H1 (cell line): ENCODE results near the gene COL6A2. TPM values are rescaled to one million over a fixed set of nuclear protein-coding genes. Genes with fewer than 3 reads are reported as not detected.

Experiments
- CTCF ChIA-PET: fragments of 300-600 bp; sonication (Branson Sonifier 250); formaldehyde crosslinking; loops from one replicate; lab custom pipeline; 2021; ENCODE audit not compliant: partially characterized antibody; lab: Charles Lee
- POLR2A ChIA-PET: fragments of 300-600 bp; sonication (Branson Sonifier 250); formaldehyde crosslinking; loops from one replicate; lab custom pipeline; 2021; ENCODE audit warnings: inconsistent platforms; ENCODE audit not compliant: partially characterized antibody; lab: Charles Lee
- DNase-seq, 2 experiments: peaks; one replicate each; pipeline versions ENCODE4 v3.0.0 to v3.0.0-alpha.2; 2010 to 2022; ENCODE audit warnings: low spot score in 2 of 2, low read depth in 1 of 2, mixed read lengths in 1 of 2
- FAIRE-seq: peaks from 2 replicates; lab custom pipeline; 2011; peaks lifted over from hg19 to GRCh38; lab: Jason Lieb, UNC
- H2AFZ ChIP-seq: 2 replicates; pipeline ENCODE4 v1.8.1; 2012; ENCODE audit warnings: low read length, inconsistent platforms
- H2AK5ac ChIP-seq: 2 replicates; pipeline ENCODE4 v1.6.1; 2013; ENCODE audit warnings: low read depth, low read length
- H2BK120ac ChIP-seq: replicated peaks from 2 replicates; pipeline ENCODE3; 2013; ENCODE audit warnings: low read depth, low read length, inconsistent platforms
- H2BK12ac ChIP-seq: 2 replicates; pipeline ENCODE4 v1.6.1; 2013; ENCODE audit warnings: low read depth, low read length
- H2BK15ac ChIP-seq: 2 replicates; pipeline ENCODE4 v1.6.1; 2013; ENCODE audit warnings: low read length
- H2BK20ac ChIP-seq: 2 replicates; pipeline ENCODE4 v1.6.1; 2013; ENCODE audit warnings: low read length
- H2BK5ac ChIP-seq: 2 replicates; pipeline ENCODE4 v1.6.1; 2013; ENCODE audit warnings: low read depth, low read length
- H3K14ac ChIP-seq: 2 replicates; pipeline ENCODE4 v1.6.1; 2013; ENCODE audit warnings: inconsistent platforms; ENCODE audit not compliant: insufficient read length
- H3K18ac ChIP-seq: 2 replicates; pipeline ENCODE4 v1.6.1; 2013; ENCODE audit warnings: low read length; ENCODE audit errors: extremely low read depth
- H3K23ac ChIP-seq: 2 replicates; pipeline ENCODE4 v1.6.1; 2013; ENCODE audit warnings: inconsistent platforms; ENCODE audit not compliant: insufficient read length
- H3K23me2 ChIP-seq: 2 replicates; pipeline ENCODE4 v1.6.1; 2013; ENCODE audit warnings: low read depth, low read length
- H3K27ac ChIP-seq: 2 replicates; pipeline ENCODE4 v1.6.1; 2011; ENCODE audit warnings: low read depth, low read length, inconsistent platforms
- H3K27me3 ChIP-seq, 4 experiments: replicated peaks in 1 of 4; 1 replicate in 1 of 4; 2 replicates in 3 of 4; pipeline versions ENCODE4 v1.6.1 to v1.8.1; 2011 to 2013; ENCODE audit warnings: low read length in 3 of 4, mild to moderate bottlenecking in 3 of 4, inconsistent platforms in 2 of 4, mixed read lengths in 2 of 4, moderate library complexity in 1 of 4; ENCODE audit not compliant: control insufficient read depth in 3 of 4, insufficient read depth in 3 of 4; ENCODE audit errors: extremely low read depth in 1 of 4
- H3K36me3 ChIP-seq, 4 experiments: 2 replicates each; pipeline versions ENCODE4 v1.6.1 to v1.8.1; 2011 to 2013; ENCODE audit warnings: mild to moderate bottlenecking in 4 of 4, low read length in 3 of 4, moderate library complexity in 2 of 4, control low read depth in 1 of 4, inconsistent platforms in 1 of 4; ENCODE audit not compliant: insufficient read depth in 4 of 4, control insufficient read depth in 2 of 4
- H3K4ac ChIP-seq: replicated peaks from 2 replicates; pipeline ENCODE3; 2013; ENCODE audit warnings: low read length, low read depth, mixed read lengths, inconsistent platforms; ENCODE audit not compliant: insufficient read length
- H3K4me1 ChIP-seq, 4 experiments: replicated peaks in 1 of 4; 1 replicate in 1 of 4; 2 replicates in 3 of 4; pipeline versions ENCODE4 v1.6.1 to v1.8.1; 2011 to 2013; ENCODE audit warnings: low read length in 3 of 4, inconsistent platforms in 2 of 4, mixed read lengths in 1 of 4; ENCODE audit not compliant: insufficient read depth in 4 of 4, control insufficient read depth in 3 of 4
- H3K4me2 ChIP-seq, 2 experiments: 2 replicates each; pipeline versions ENCODE4 v1.6.1 to v1.8.1; 2011 to 2013; ENCODE audit warnings: low read depth in 2 of 2, low read length in 2 of 2, control low read depth in 1 of 2, inconsistent platforms in 1 of 2, mild to moderate bottlenecking in 1 of 2; ENCODE audit not compliant: insufficient read depth in 1 of 2
- H3K4me3 ChIP-seq, 4 experiments: fragments of 200-600, 300-600 bp in 1 of 4; sonication (generic), shearing (Covaris generic), sonication (Bioruptor Twin) in 1 of 4; 2 replicates each; pipeline versions ENCODE4 v1.5.1 to v1.8.1; 2011 to 2016; ENCODE audit warnings: low read length in 4 of 4, low read depth in 3 of 4, control low read depth in 2 of 4, inconsistent platforms in 2 of 4, mild to moderate bottlenecking in 2 of 4, mixed read lengths in 1 of 4, moderate library complexity in 1 of 4; ENCODE audit not compliant: insufficient read depth in 2 of 4; ENCODE audit errors: extremely low read depth in 1 of 4
- H3K56ac ChIP-seq: replicated peaks from 2 replicates; pipeline ENCODE3; 2013; ENCODE audit warnings: low read depth, mild to moderate bottlenecking, mixed read lengths, low read length, inconsistent platforms; ENCODE audit not compliant: insufficient read length
- H3K79me1 ChIP-seq: 2 replicates; pipeline ENCODE4 v1.6.1; 2013; ENCODE audit warnings: low read depth, low read length, control low read depth
- H3K79me2 ChIP-seq, 2 experiments: 2 replicates each; pipeline versions ENCODE4 v1.6.1 to v1.8.1; 2012 to 2013; ENCODE audit warnings: low read length in 2 of 2, mild to moderate bottlenecking in 2 of 2, inconsistent platforms in 1 of 2; ENCODE audit not compliant: insufficient read depth in 2 of 2, control insufficient read depth in 1 of 2
- H3K9ac ChIP-seq, 4 experiments: replicated peaks in 1 of 4; 1 replicate in 1 of 4; 2 replicates in 3 of 4; pipeline versions ENCODE4 v1.6.1 to v1.8.1; 2011 to 2013; ENCODE audit warnings: low read depth in 3 of 4, low read length in 3 of 4, control low read depth in 2 of 4, mild to moderate bottlenecking in 2 of 4, moderate library complexity in 2 of 4, inconsistent platforms in 1 of 4; ENCODE audit errors: extremely low read depth in 1 of 4
- H3K9me3 ChIP-seq, 2 experiments: 2 replicates each; pipeline versions ENCODE4 v1.6.1 to v1.8.1; 2012 to 2013; ENCODE audit warnings: mild to moderate bottlenecking in 2 of 2, moderate library complexity in 2 of 2, control low read depth in 1 of 2, inconsistent platforms in 1 of 2, low read depth in 1 of 2, low read length in 1 of 2, mixed read lengths in 1 of 2; ENCODE audit not compliant: insufficient read depth in 2 of 2
- H4K20me1 ChIP-seq, 2 experiments: replicated peaks in 1 of 2; 2 replicates each; pipeline versions ENCODE3 to v1.8.1; 2011 to 2013; ENCODE audit warnings: inconsistent platforms in 2 of 2, low read length in 2 of 2, mild to moderate bottlenecking in 1 of 2; ENCODE audit not compliant: insufficient read depth in 2 of 2, control insufficient read depth in 1 of 2
- H4K5ac ChIP-seq: 2 replicates; pipeline ENCODE4 v1.6.1; 2013; ENCODE audit warnings: low read length, low read depth, mixed read lengths, inconsistent platforms; ENCODE audit not compliant: insufficient read length
- H4K8ac ChIP-seq: 2 replicates; pipeline ENCODE4 v1.8.0; 2013; ENCODE audit warnings: mild to moderate bottlenecking, moderate library complexity, low read length, inconsistent platforms; ENCODE audit not compliant: insufficient read depth; ENCODE audit errors: extremely low read depth
- H4K91ac ChIP-seq: replicated peaks from 2 replicates; pipeline ENCODE3; 2013; ENCODE audit warnings: low read length, mixed read lengths, inconsistent platforms; ENCODE audit not compliant: insufficient read length
- E2F6 ChIP-seq: IDR thresholded peaks from 2 replicates; pipeline ENCODE4 v1.6.1; 2012; ENCODE audit warnings: inconsistent platforms
- WGBS, 2 experiments: shearing (Covaris generic) in 1 of 2; methylation state at CpG; one replicate each; pipeline versions ENCODE4 v1.1.6 to v1.1.7; 2013 to 2015; ENCODE audit warnings: low lambda C conversion rate in 2 of 2, mixed read lengths in 2 of 2, inconsistent platforms in 1 of 2, low coverage in 1 of 2, missing lambda C conversion rate in 1 of 2; ENCODE audit not compliant: insufficient replicate concordance in 2 of 2, insufficient coverage in 1 of 2, insufficient read length in 1 of 2; ENCODE audit errors: extremely low coverage in 1 of 2, missing lambda C conversion rate in 1 of 2; 5-methylcytosine and 5-hydroxymethylcytosine counted together
- polyA plus RNA-seq, 7 experiments: library from polyadenylated mRNA; depleted of rRNA in 3 of 7; stranded (reverse) in 5 of 7; unstranded in 2 of 7; fragments of >200 nt in 5 of 7; fragments of 200-250 nt in 2 of 7; gene quantifications; 1 replicate in 5 of 7; 2 replicates in 1 of 7; 4 replicates in 1 of 7; pipeline versions ENCODE4 v1.2.1 to v1.2.3, GENCODE V29; 2011 to 2013; ENCODE audit warnings: missing spikeins in 2 of 7, mixed read lengths in 2 of 7
- total RNA-seq: library from RNA; stranded (reverse); fragmentation: NEBNext Ultra II Directional; extraction: Animal tissue kit (Norgen Biotek cat#: 25700); gene quantifications from 2 replicates; pipeline ENCODE4 v1.2.1, GENCODE V29; 2021
- TF ChIP-seq, protein P1 (sequence below): IDR thresholded peaks from 2 replicates; pipeline ENCODE4 v1.6.1; 2011; ENCODE audit warnings: low read depth, mild to moderate bottlenecking, low read length; ENCODE audit not compliant: insufficient read depth

The COL6A2 gene
- total and polyA plus RNA-seq, 2 of the 8 experiments (the other 6 are each of a cell fraction or from before 2014, with no cell fraction given) = 60.1 to 62.7 TPM

DNA sequence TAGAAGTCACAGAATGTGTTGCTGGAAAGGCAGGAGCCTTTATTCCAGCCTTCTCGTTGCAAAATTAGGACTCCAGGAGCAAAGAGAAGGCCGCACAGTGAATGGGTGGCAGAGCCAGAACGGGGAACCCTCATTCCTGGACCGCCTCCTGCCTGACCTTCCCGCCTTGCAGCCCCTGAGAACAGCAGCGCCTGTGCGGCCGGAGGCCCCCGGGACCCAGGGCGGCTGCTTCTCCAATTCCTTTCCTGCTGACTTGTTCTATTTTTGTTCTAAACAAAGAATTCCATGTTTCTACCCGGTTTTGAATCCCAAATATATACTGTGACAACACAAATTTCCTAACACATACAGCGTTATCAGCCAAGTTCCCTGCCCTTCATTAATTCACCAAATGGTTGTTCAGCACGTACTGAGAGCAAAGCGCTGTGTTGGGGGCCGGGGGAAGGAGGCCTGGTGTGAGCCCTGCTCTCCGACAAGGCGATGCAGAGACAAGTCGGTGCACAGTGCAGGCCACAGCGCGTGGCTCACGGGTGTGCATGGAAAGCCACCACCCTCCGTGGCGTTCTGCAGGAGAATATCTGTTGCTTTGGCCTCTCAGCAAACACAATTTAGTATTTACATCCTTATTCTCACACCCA lies 31.9 kb upstream of the COL6A2 start:
- ChIA-PET POLR2A (no interaction called here), CTCF (interaction anchor here (0.9 to 1.5 kb wide), 5 partner anchors 16 to 103 kb away, joined by 3 to 4 read pairs (median 3); no protein-coding TSS in a partner anchor)
- Histone ChIP-seq H2BK5ac (no peak overlapping the region), H2BK120ac (no peak overlapping the region), H3K79me1 (no peaks in the 10 kb centered on the region), H3K79me2 (no peaks in the 10 kb centered on the region), H3K27ac (no peak overlapping the region), H3K18ac (no peak overlapping the region; the same call in 1 of the 2 replicates), H3K4me1 (peaks cover 0 to 8% (median 2%) of the 10 kb centered on the region in 4 experiments; a peak in 5 of 7 replicates), H3K4me3 (no peak overlapping the region), H3K9ac (no peak overlapping the region), H3K27me3 (no peaks in the 10 kb centered on the region; a peak in 2 of 7 replicates), H4K8ac (no peak overlapping the region; the same call in 1 of the 2 replicates), H2BK20ac (peak overlapping the region; percentile 3; the same call in 1 of the 2 replicates), H4K20me1 (peaks cover 0 to 5% of the 10 kb centered on the region in 2 experiments), H2AFZ (no peak overlapping the region), H3K56ac (no peak overlapping the region), H3K23ac (no peak overlapping the region), H4K5ac (no peak overlapping the region), H2BK12ac (peak overlapping the region; percentile 39; the same call in 1 of the 2 replicates), H3K14ac (no peak overlapping the region), H3K4me2 (no peak overlapping the region), H3K4ac (no peak overlapping the region), H4K91ac (peak overlapping the region; percentile 62), H3K36me3 (no peaks in the 10 kb centered on the region), H2AK5ac (no peak overlapping the region), H3K9me3 (peaks cover 22 to 24% of the 10 kb centered on the region in 2 experiments), H2BK15ac (no peak overlapping the region), H3K23me2 (no peaks in the 10 kb centered on the region)
- FAIRE-seq (no peak), DNase-seq (no peak)
- TF ChIP-seq, protein P1, sequence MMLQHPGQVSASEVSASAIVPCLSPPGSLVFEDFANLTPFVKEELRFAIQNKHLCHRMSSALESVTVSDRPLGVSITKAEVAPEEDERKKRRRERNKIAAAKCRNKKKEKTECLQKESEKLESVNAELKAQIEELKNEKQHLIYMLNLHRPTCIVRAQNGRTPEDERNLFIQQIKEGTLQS = no peak
- TF ChIP-seq E2F6 = peak; percentile 39; the same call in 1 of the 2 replicates
- 90% methylated on average over 23 of the region's 23 CpGs; no CpG with 5 or more reads in 1 of the 2 experiments for WGBS, 2 experiments
